AG20443 (cell line): ENCODE results near the gene TLL1.

Experiments used
- DNase-seq: peaks from one replicate; pipeline ENCODE4 v3.0.0; 2012; ENCODE audit warnings: low spot score, mixed read lengths

Gene TLL1

DNA sequence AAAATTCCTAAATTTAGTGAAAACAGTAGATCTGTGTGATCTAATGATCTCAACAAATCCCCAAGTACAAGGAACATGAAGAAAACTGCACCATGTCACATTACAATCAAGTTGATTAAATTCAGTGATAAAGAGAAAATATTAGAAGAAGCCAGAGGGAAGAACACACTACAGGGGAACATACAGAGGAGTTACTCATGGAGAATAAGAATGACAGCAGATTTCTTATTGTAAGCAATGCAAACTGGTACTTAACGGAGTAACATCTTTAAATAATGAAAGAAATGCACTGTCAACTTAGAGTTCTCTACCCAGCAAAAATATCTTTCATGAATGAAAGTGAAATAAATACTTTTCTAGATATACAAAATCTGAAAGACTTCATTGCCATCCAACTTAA, 21.1 kb downstream of the TLL1 start:
- no peak for DNase-seq

GRCh38 chr4:165905405-165906027, 32.5 kb downstream of the TLL1 start:
- no peak for DNase-seq

DNA sequence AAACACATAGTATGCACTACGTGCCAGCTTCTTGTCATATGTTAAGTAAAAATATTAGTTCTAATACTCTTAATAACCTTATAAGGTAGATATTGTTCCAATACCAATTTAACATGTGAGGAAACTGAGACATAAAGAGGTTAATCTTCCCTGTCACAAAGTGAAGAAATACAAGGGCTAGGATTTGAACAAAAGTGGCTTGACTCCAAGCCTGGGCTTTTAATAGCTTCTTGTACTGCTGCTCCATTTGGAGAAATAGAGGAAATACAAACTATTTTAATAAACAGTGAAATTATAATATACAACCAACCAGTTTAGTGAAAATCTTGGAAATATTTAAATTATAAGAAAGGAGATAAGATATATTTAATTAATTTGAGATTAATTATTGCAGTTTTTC, 33.2 kb downstream of the TLL1 start:
- no peak for DNase-seq

DNA sequence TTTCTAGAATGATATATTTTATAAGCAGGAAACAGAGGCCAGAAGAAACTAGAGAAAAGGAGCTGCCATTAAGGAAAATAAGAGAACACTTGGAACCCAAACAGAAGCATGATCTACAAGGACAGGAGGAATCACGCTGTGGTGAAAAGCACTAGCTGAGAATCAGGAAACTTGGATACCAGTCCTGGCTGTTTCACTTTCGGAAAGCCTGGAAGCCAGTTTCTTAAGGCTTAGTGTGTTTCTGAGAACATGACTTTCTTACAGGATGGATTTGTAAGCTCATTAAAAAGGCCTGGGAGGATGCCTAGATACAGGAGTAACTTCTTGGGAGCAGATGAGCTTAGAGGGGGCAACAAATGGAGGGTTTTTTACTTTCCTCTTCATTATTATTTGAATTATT, 36.9 kb downstream of the TLL1 start:
- DNase-seq: no peak

DNA sequence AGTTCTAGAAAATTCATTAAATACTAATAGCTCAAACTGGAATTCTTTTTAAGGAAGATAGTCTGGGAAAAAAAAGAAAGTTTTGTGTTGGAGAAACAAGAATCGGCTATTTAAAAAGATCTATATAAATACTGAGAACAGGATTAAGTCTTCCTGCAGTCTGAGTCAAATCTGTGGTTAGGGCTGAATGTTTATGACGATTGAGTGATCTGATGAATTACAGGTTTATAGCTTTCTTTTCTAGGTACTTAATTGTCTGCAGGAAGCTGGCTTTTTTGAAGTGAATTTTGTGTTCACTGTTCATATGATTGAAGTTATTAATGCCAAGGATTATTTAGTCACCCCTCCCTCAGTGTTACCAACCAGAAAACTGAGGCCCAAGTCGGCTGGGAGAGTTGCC, 42.2 kb downstream of the TLL1 start:
- DNase-seq: no peak

DNA sequence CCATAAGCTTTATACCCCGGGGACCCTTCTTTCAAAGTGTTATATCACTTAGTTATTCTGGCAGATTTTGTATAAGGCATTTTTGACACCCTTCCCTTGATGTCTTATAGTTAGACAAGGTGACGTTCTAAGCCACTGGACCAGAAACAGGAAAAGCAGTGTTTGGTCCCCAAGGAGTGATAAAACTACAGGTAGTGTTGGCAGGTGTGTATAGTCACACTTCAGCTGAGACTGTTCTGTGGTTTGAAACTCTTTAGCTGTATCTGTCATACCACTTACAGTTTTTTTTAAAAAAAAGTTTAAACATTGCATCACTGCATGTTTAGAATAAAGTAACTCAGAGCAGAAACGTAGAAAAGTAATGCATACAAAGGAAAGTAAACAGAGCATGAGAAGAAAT, 48.5 kb downstream of the TLL1 start:
- no peak for DNase-seq

- DNase-seq: no peak
These were observed 49.7 kb downstream of the TLL1 start for GRCh38 chr4:165922747-165923146.

DNA sequence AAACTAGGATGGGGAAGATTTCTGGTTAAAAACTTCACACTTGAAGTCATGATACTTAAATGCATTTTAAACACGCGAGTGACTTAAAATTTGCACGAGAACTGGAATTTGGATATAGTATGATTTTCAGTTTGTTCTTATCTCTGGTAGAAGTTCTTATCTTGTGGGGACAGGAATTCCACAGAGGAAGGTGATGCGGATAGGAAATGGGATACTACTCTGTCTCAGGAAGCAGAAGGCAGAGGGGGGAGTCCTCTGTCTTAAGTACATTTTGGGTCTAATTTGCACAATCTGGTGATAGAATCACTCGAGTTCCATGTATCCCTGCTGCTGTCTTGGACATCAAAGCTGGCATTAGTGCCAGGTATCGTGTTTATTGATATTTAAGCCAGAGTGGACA, 53.3 kb downstream of the TLL1 start:
- DNase-seq: no peak

- no peak for DNase-seq
These were observed 54.3 kb downstream of the TLL1 start for GRCh38 chr4:165927366-165927765.

GRCh38 chr4:165927815-165928214, 54.8 kb downstream of the TLL1 start:
- DNase-seq: no peak

DNA sequence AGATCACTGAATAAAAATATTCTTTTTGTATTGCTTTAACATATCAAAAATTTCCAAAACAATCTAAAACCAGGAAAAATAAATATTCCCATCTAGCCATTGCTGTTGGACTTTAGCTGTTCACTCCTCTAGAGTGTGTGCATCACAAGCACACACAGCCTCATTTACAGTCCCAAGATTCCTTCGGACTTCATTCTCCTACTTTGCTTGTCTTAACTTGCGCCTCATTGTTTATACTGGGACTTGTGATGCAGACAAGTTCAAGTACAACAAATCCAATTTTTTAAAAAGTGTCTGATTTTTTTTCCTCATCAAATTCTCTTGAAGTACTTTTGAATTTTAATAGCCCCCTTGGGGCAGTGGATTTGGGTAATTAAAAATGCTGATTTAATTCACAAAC, 55.6 kb downstream of the TLL1 start:
- DNase-seq: no peak

GRCh38 chr4:165929662-165930061, 56.6 kb downstream of the TLL1 start:
- no peak for DNase-seq

GRCh38 chr4:165931741-165932140, 58.7 kb downstream of the TLL1 start:
- DNase-seq: no peak

DNA sequence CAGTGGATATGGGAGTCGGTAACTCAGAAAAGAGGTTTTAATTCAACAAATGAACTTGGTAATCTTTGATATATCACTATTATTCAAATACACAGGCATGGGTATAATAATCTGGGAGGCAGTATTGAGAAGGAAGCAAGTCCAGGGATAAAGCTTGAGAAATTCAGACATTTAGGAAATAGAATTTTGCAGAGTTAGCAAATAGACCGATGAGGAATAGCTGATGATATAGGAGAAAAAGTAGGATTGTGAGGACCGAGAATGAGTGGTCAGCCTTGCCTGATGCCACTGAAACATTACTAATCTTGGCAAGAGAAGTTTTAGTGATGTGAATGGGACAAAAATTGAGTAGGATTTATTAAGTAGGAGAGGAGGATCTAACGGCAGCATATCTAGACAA, 71.9 kb downstream of the TLL1 start:
- DNase-seq: no peak

GRCh38 chr4:165945991-165946390, 73.0 kb downstream of the TLL1 start:
- no peak for DNase-seq

GRCh38 chr4:165947019-165947418, 74.0 kb downstream of the TLL1 start:
- DNase-seq: no peak

- no peak for DNase-seq
These were observed 80.1 kb downstream of the TLL1 start for GRCh38 chr4:165953181-165953580.

DNA sequence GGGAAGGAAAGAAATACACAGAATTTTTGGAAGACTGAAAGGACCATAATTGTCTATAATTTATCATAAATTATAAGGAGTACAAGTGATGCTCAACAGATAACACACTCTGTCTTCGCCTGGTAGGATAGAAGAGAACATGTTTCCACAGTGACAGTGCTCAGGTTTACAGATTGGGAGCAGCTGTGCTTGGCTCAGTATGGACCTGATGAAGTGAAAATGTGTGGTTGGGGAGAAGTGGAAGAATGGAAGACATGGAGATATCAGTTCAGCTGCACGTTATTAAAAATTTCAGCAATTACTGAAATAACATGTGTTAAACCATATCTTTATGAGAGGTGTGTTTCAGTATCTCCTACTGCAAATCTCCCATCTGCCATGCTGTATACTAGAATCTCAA, 90.6 kb downstream of the TLL1 start:
- no peak for DNase-seq

DNA sequence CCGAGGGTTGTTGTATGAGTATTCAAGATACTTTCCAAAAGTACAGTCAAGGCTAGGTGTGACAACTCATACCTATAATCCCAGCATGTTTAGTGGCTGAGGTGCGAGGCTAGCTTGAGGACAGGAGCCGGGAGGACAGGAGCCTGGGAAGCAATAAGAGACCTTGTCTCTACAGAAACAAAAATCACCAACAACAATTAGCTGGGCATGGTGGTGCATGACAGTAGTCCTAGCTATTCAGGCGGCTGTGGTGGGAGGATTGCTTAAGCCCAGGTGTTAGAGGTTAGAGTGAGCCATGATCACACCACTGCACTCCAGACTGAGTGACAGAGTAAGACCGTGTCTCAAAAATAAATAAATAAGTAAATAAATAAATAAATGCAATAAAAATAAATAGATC, 91.6 kb downstream of the TLL1 start:
- no peak for DNase-seq

DNA sequence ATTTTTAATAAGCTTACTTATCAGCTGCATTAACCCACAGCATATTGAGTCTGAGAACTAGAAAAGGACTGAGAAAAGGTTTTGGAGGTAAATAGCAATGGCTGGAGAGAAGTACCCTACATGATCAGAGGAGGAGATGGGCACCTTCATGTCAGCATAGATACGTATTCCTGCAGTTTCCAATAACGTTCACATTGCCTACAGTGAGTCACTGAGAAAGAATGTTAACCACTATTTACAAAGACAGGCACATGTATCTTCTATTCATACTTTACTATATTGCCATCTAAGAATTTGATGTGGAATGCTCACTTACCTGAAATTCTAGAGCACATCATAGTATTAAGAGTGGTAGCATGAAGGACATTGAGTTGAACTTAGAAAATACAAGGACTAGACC, 92.5 kb downstream of the TLL1 start:
- no peak for DNase-seq

GRCh38 chr4:165966833-165967232, 93.8 kb downstream of the TLL1 start:
- DNase-seq: no peak

DNA sequence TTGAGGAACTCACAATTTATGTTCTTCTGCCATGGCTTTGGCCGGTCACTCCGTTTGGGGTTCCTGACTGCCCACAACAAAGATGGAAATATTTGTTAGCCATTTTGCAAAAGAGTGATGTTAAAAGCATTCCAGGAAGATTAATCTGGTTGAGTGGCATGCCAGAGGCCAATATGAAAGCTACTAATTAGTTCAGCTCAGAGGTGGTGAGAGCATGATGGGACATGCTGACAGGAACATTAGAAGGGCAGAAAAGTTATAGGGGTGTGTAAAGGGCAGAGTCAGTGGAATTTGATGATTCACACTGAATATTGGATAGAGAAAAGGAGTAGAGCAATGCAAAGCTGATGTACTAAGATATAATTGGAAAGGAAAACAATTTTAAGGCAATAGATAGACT, 94.4 kb downstream of the TLL1 start:
- DNase-seq: no peak

GRCh38 chr4:165970703-165971420, 97.8 kb downstream of the TLL1 start:
- no peak for DNase-seq

GRCh38 chr4:165971446-165971845, 98.4 kb downstream of the TLL1 start:
- no peak for DNase-seq
